ENCODE measurements around the gene PEMT.

Gene PEMT

GRCh38 chr17:17514993-17515933, 76.2 kb downstream of the PEMT start:
- DNase-seq (ENCODE audit: low spot score) = no peak

DNA sequence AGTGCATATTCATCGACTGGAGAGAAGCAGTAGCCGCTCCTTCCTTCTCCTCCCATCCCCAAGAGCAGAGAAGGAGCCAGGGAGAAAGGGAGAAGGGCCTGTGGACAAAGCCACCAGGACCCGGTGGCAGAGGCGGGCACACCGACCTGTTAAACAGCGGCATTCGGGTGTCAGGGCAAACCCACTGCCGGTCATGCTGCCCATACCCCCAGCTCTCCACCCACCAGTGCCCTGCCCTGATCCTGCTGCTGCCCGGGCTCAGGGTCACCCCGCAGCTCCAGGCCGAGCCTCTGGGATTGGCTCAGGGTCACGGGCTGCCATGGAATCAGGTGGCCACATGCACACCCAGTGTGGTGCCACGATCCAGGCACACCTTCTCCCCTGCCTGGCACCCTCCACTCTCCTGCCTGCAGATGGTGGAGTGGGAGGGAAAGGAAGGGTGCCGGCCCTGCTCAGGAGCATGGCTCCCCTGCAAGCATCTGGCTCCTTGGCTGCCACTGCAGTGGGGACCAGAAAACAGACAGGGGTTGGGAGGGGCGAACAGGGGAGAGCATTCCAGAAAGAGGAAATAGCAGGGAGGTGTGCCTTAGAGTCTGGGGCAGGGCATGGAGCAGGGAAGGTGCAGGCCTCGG, 77.0 kb downstream of the PEMT start:
- no peak for DNase-seq (ENCODE audit: low spot score)

- DNase-seq (ENCODE audit: low spot score) = no peak
Observed at GRCh38 chr17:17513626-17514025, 77.9 kb downstream of the PEMT start.

GRCh38 chr17:17512866-17513265, 78.6 kb downstream of the PEMT start:
- no peak for DNase-seq (ENCODE audit: low spot score)

GRCh38 chr17:17511881-17512858, 79.3 kb downstream of the PEMT start:
- DNase-seq (ENCODE audit: low spot score) = no peak

- no peak for DNase-seq (ENCODE audit: low spot score)
Observed at GRCh38 chr17:17511293-17511741, 80.2 kb downstream of the PEMT start.

GRCh38 chr17:17510456-17511292, 80.8 kb downstream of the PEMT start:
- DNase-seq (ENCODE audit: low spot score) = no peak

GRCh38 chr17:17509601-17510425, 81.7 kb downstream of the PEMT start:
- no peak for DNase-seq (ENCODE audit: low spot score)

- no peak for DNase-seq (ENCODE audit: low spot score)
Observed at GRCh38 chr17:17508646-17509591, 82.6 kb downstream of the PEMT start.

DNA sequence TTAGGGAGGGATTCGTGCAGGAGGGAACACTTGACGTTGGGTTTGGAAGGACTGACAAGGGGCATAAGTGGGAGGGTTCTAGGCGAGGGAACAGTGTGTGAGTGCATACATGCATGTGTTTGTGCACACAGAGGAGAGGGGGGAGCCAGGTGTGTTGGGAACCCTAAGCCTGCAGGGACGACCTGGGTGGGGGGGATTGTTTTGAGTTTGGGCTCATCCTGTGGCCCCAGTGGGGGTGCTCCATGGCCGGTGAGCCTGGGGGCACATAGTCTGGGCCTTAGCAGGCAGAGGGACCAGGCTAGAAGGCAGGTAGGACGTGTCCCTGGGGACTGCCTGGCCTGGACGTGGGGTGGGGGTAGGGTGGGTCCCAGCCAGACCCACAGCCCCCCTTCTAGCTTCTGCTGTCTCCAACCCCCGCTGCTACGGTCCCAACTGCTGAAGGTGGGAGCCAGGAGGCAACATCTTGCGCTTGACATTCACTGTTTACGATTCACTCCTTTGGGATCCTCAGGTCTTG, 83.4 kb downstream of the PEMT start:
- DNase-seq (ENCODE audit: low spot score) = no peak

- DNase-seq (ENCODE audit: low spot score) = no peak
Observed at GRCh38 chr17:17507465-17508011, 84.0 kb downstream of the PEMT start.

DNA sequence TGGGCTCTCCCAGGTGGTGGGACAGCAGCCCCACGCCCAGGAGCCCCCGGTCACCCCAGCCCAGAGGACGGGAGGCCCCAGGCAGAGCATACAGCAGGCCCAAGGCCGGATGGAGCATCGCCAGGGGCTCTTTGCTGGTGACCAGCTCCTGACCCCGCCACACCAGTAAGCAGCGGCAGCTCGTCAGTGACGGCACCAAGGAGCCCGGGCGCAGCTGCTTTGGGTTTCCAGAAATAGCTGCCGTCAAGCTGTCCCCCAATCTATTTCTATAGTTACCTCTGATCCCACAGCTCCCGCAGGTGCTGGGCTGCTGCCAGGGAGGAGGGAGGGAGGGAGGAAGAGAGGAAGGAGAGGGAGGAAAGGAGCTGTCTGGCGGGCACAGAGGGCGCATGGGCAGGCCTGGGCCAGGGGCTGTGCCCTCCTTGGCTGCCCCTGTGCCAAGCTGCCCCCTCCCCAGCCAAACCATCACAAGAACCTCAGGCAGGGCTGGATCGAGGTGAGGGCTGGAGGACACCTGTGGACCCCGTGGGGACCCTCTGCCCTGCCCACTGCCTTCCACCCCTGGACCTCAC, 84.5 kb downstream of the PEMT start:
- no peak for DNase-seq (ENCODE audit: low spot score)

DNA sequence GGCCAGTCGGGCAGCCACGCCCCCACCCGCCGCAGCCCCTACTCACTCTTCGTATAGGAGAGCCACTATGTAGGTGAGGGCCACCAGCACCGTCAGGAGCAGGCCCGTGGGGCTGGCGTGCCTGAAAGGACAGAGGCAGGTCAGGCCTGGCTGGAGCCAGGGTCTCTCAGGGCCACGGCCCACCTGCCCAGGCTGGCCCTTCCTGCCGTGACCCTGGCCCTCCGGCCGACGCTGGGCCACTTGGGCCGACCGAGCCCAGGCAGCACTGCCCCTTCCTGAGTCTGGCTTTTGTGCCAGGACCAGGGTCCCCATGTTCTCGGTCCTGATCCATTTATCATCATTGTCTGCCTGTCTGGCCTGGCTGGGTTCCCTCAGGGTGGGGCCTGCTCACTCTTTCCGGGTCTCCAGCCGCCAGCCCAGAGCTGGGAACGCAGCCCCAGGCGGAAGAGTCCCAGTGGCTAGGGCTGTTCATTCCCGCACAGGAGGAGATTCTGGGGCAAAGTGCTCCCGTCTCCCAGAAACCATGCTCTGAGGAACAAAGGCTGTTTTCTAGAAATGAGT, 85.2 kb downstream of the PEMT start:
- DNase-seq (ENCODE audit: low spot score) = no peak

- no peak for DNase-seq (ENCODE audit: low spot score)
Observed at GRCh38 chr17:17505610-17506171, 85.8 kb downstream of the PEMT start.

- no peak for DNase-seq (ENCODE audit: low spot score)
Observed at GRCh38 chr17:17505151-17505550, 86.4 kb downstream of the PEMT start.

- DNase-seq (ENCODE audit: low spot score) = no peak
Observed at GRCh38 chr17:17504341-17505140, 87.0 kb downstream of the PEMT start.

Measured in COLO829 (cell line).